ENCODE results near the gene SUMF2.
"Not testable (repeated sequence)": the region's sequence is repeated elsewhere in the genome, so short reads cannot be mapped to it uniquely, and the experiment has no call there.

Gene SUMF2

GRCh38 chr7:56083150-56083785, 19.2 kb downstream of the SUMF2 start:
- H3K9ac ChIP-seq = peak overlapping the region; percentile 45; the same call in 1 of the 2 replicates
- H3K36me3 ChIP-seq = peaks cover 62% of the 10 kb centered on the region
- no peaks in the 10 kb centered on the region for H3K9me3 ChIP-seq
- no peaks in the 10 kb centered on the region for H3K27me3 ChIP-seq
- H4K20me1 ChIP-seq = no peaks in the 10 kb centered on the region
- H3K27ac ChIP-seq = peak overlapping the region; percentile 77
- peak overlapping the region; percentile 78 for H3K4me2 ChIP-seq
- H3K4me1 ChIP-seq = peaks cover 78% of the 10 kb centered on the region
- TF ChIP-seq Cebpa-rat (IDR thresholded peaks at IDR 0.05) = no peak
- H3K4me3 ChIP-seq = 0 out of 2 replicates have a peak overlapping the region, but pooled peaks have one; percentile 1

GRCh38 chr7:56086761-56087160, 22.7 kb downstream of the SUMF2 start:
- H3K9me3 ChIP-seq = no peaks in the 10 kb centered on the region
- no peak overlapping the region for H3K9ac ChIP-seq
- H3K36me3 ChIP-seq = peaks cover 63% of the 10 kb centered on the region
- H3K4me1 ChIP-seq = peaks cover 61% of the 10 kb centered on the region
- no peaks in the 10 kb centered on the region for H3K27me3 ChIP-seq
- H3K4me3 ChIP-seq = no peak overlapping the region
- no peaks in the 10 kb centered on the region for H4K20me1 ChIP-seq
- TF ChIP-seq Cebpa-rat (IDR thresholded peaks at IDR 0.05) = no peak
- 0 out of 2 replicates have a peak overlapping the region, but pooled peaks have one; percentile 26 for H3K27ac ChIP-seq
- no peak overlapping the region for H3K4me2 ChIP-seq

- no peak for TF ChIP-seq Cebpa-rat (IDR thresholded peaks at IDR 0.05)
- Histone ChIP-seq H3K27me3 (no peaks in the 10 kb centered on the region), H3K4me1 (peaks cover 61% of the 10 kb centered on the region), H4K20me1 (no peaks in the 10 kb centered on the region), H3K9ac (no peak overlapping the region), H3K9me3 (no peaks in the 10 kb centered on the region), H3K4me3 (no peak overlapping the region), H3K4me2 (no peak overlapping the region), H3K36me3 (peaks cover 57% of the 10 kb centered on the region), H3K27ac (no peak overlapping the region; the same call in 1 of the 2 replicates)
Measured at GRCh38 chr7:56087445-56087844, 23.4 kb downstream of the SUMF2 start.

- no peak overlapping the region for H3K4me2 ChIP-seq
- H3K4me3 ChIP-seq = no peak overlapping the region
- no peaks in the 10 kb centered on the region for H3K27me3 ChIP-seq
- H3K4me1 ChIP-seq = peaks cover 36% of the 10 kb centered on the region
- TF ChIP-seq Cebpa-rat (IDR thresholded peaks at IDR 0.05) = no peak
- no peak overlapping the region for H3K9ac ChIP-seq
- H4K20me1 ChIP-seq = no peaks in the 10 kb centered on the region
- peak overlapping the region; percentile 18; the same call in 1 of the 2 replicates for H3K27ac ChIP-seq
- H3K36me3 ChIP-seq = peaks cover 49% of the 10 kb centered on the region
- H3K9me3 ChIP-seq = no peaks in the 10 kb centered on the region
Measured at GRCh38 chr7:56091591-56091990, 27.5 kb downstream of the SUMF2 start.

GRCh38 chr7:56092388-56092787, 28.3 kb downstream of the SUMF2 start:
- H3K4me3 ChIP-seq, H3K9me3 ChIP-seq, H4K20me1 ChIP-seq, H3K27me3 ChIP-seq: not testable (repeated sequence)
- Histone ChIP-seq H3K9ac (0 out of 2 replicates have a peak overlapping the region, but pooled peaks have one; percentile 6), H3K4me1 (peaks cover 36% of the 10 kb centered on the region), H3K36me3 (peaks cover 49% of the 10 kb centered on the region), H3K27ac (peak overlapping the region; percentile 55; the same call in 1 of the 2 replicates), H3K4me2 (peak overlapping the region; percentile 43)

- H3K4me2 ChIP-seq = peak within 1 kb of the TSS; percentile 43
- H3K4me3 ChIP-seq = no peak within 1 kb of the TSS
- H3K9ac ChIP-seq = 0 out of 2 replicates have a peak within 1 kb of the TSS, but pooled peaks have one; percentile 6
- H3K27ac ChIP-seq = peak within 1 kb of the TSS; percentile 55
- peaks cover 36% of the 10 kb centered on the region for H3K4me1 ChIP-seq
- TF ChIP-seq Cebpa-rat (IDR thresholded peaks at IDR 0.05) = no peak
- peaks cover 51% of the 10 kb centered on the region for H3K36me3 ChIP-seq
- no peaks in the 10 kb centered on the region for H3K9me3 ChIP-seq
- no peaks in the 10 kb centered on the region for H3K27me3 ChIP-seq
- H4K20me1 ChIP-seq = no peaks in the 10 kb centered on the region
Measured at GRCh38 chr7:56092789-56093531, 28.9 kb downstream of the SUMF2 start, which contains the start of gene PHKG1. TSS of gene PHKG1 (minus strand) at chr7:56092952. CDS start at chr7:56088941, 4,011 bp downstream.

GRCh38 chr7:56097700-56098099, 33.6 kb downstream of the SUMF2 start:
- Histone ChIP-seq H4K20me1 (peaks cover 40% of the 10 kb centered on the region), H3K4me1 (peaks cover 8% of the 10 kb centered on the region), H3K27ac (no peak overlapping the region), H3K4me2 (no peak overlapping the region), H3K4me3 (no peak overlapping the region), H3K9me3 (no peaks in the 10 kb centered on the region), H3K36me3 (peaks cover 68% of the 10 kb centered on the region), H3K9ac (no peak overlapping the region), H3K27me3 (no peaks in the 10 kb centered on the region)
- no peak for TF ChIP-seq Cebpa-rat (IDR thresholded peaks at IDR 0.05)

- not testable (repeated sequence) for H3K9ac ChIP-seq, H3K4me1 ChIP-seq, H3K27me3 ChIP-seq, H3K4me2 ChIP-seq, H3K4me3 ChIP-seq, H3K27ac ChIP-seq, H3K9me3 ChIP-seq
- Histone ChIP-seq H3K36me3 (peaks cover 75% of the 10 kb centered on the region), H4K20me1 (peaks cover 47% of the 10 kb centered on the region)
Measured at GRCh38 chr7:56098187-56099008, 34.3 kb downstream of the SUMF2 start.

- Histone ChIP-seq H3K9me3 (no peaks in the 10 kb centered on the region), H3K36me3 (peaks cover 87% of the 10 kb centered on the region), H4K20me1 (peaks cover 60% of the 10 kb centered on the region), H3K27me3 (no peaks in the 10 kb centered on the region), H3K9ac (no peak overlapping the region), H3K4me1 (peaks cover 10% of the 10 kb centered on the region), H3K4me3 (no peak overlapping the region), H3K27ac (no peak overlapping the region), H3K4me2 (no peak overlapping the region)
- no peak for TF ChIP-seq Cebpa-rat (IDR thresholded peaks at IDR 0.05)
Measured at GRCh38 chr7:56099653-56100052, 35.6 kb downstream of the SUMF2 start.

- H3K36me3 ChIP-seq = peaks cover 59% of the 10 kb centered on the region
Measured at GRCh38 chr7:56104138-56104537, 40.1 kb downstream of the SUMF2 start.

More at GRCh38 chr7:56104138-56104537, 40.1 kb downstream of the SUMF2 start:
- Histone ChIP-seq H3K9me3 (peaks cover 16% of the 10 kb centered on the region), H3K4me2 (peak overlapping the region; percentile 26), H4K20me1 (peaks cover 67% of the 10 kb centered on the region), H3K4me1 (peaks cover 30% of the 10 kb centered on the region)
- not testable (repeated sequence) for H3K27me3 ChIP-seq, H3K9ac ChIP-seq, H3K27ac ChIP-seq, H3K4me3 ChIP-seq
